ENCODE data around the gene NLK.

DNA sequence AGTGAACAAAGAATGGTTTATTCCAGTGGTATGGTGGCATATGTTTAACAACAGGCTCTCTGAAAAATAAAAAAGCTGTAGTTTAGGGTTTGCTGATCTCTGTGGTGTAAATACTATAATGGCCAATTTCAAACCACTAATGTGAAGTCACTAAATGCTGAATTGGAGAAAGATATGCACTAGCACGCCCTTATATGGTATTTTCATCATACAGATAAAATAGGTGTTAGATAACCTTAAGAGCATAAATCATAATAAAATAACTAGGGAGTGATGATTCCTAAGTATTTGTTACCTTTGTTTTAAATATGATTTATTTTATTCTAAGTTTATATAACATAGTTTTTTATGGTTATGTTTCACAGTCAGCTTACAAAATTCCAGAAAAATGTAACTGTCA, 17.2 kb downstream of the NLK start:
- no peak for TF ChIP-seq CTCF (IDR thresholded peaks at IDR 0.05)
- TF ChIP-seq POLR2A (IDR thresholded peaks at IDR 0.05), result no peak
